ENCODE results near the gene MYO7A. TPM values are rescaled to one million over a fixed set of nuclear protein-coding genes. Genes with fewer than 3 reads are reported as not detected.

The MYO7A gene
- total RNA-seq, 1 donor from 2014 or later, result 21.0 TPM

- peak; percentile 59 for DNase-seq (ENCODE audit: low spot score)
These were observed 673 bp upstream of the MYO7A start for GRCh38 chr11:77127235-77127911.

GRCh38 chr11:77129069-77129841, 1.2 kb downstream of the MYO7A start:
- no peak for DNase-seq (ENCODE audit: low spot score)

- no peak for DNase-seq (ENCODE audit: low spot score)
These were observed 2.1 kb downstream of the MYO7A start for GRCh38 chr11:77129842-77130756.

GRCh38 chr11:77130763-77131513, 2.9 kb downstream of the MYO7A start:
- DNase-seq (ENCODE audit: low spot score), result peak; percentile 62

- no peak for DNase-seq (ENCODE audit: low spot score)
These were observed 3.5 kb downstream of the MYO7A start for GRCh38 chr11:77131560-77131959.

GRCh38 chr11:77135069-77135468, 7.0 kb downstream of the MYO7A start:
- no peak for DNase-seq (ENCODE audit: low spot score)

GRCh38 chr11:77136074-77136473, 8.0 kb downstream of the MYO7A start:
- no peak for DNase-seq (ENCODE audit: low spot score)

- DNase-seq (ENCODE audit: low spot score), result no peak
These were observed 8.9 kb downstream of the MYO7A start for GRCh38 chr11:77136784-77137420.

- DNase-seq (ENCODE audit: low spot score), result no peak
These were observed 9.4 kb downstream of the MYO7A start for GRCh38 chr11:77137421-77137820.

GRCh38 chr11:77138106-77138649, 10.1 kb downstream of the MYO7A start:
- DNase-seq (ENCODE audit: low spot score), result no peak

GRCh38 chr11:77139201-77139600, 11.2 kb downstream of the MYO7A start:
- DNase-seq (ENCODE audit: low spot score), result no peak

- DNase-seq (ENCODE audit: low spot score), result no peak
These were observed 12.3 kb downstream of the MYO7A start for GRCh38 chr11:77140231-77140851.

GRCh38 chr11:77141034-77141433, 13.0 kb downstream of the MYO7A start:
- DNase-seq (ENCODE audit: low spot score), result no peak

GRCh38 chr11:77141475-77141874, 13.4 kb downstream of the MYO7A start:
- no peak for DNase-seq (ENCODE audit: low spot score)

GRCh38 chr11:77142091-77142975, 14.3 kb downstream of the MYO7A start:
- DNase-seq (ENCODE audit: low spot score), result no peak

GRCh38 chr11:77143405-77144020, 15.5 kb downstream of the MYO7A start:
- DNase-seq (ENCODE audit: low spot score), result no peak

- no peak for DNase-seq (ENCODE audit: low spot score)
These were observed 16.3 kb downstream of the MYO7A start for GRCh38 chr11:77144196-77144856.

GRCh38 chr11:77144857-77145428, 16.9 kb downstream of the MYO7A start:
- no peak for DNase-seq (ENCODE audit: low spot score)

Data from mucosa of gallbladder (tissue), 1 donor.